ENCODE measurements around the gene AFF3.

DNA sequence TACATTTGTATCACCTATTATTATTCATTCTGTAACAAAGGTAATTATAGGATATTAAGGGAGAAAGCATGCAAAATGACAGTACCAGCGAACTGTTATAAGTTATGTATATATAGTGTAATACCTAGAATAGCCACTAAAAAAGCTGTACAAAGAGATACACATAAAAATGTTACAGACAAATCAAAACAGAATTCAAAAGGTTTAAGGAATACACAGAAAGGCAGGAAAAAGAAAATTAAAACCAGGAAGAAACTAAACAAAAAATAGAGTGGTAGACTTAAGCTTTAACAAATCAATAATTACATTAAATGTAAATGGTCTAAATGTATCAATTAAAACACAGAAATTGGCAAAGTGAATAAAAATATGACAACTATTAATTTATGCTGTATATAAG is 476.1 kb downstream of the AFF3 start:
- no peak for TF ChIP-seq EZH2 (IDR thresholded peaks at IDR 0.05; ENCODE audit: borderline replicate concordance)
- TF ChIP-seq, protein P1, sequence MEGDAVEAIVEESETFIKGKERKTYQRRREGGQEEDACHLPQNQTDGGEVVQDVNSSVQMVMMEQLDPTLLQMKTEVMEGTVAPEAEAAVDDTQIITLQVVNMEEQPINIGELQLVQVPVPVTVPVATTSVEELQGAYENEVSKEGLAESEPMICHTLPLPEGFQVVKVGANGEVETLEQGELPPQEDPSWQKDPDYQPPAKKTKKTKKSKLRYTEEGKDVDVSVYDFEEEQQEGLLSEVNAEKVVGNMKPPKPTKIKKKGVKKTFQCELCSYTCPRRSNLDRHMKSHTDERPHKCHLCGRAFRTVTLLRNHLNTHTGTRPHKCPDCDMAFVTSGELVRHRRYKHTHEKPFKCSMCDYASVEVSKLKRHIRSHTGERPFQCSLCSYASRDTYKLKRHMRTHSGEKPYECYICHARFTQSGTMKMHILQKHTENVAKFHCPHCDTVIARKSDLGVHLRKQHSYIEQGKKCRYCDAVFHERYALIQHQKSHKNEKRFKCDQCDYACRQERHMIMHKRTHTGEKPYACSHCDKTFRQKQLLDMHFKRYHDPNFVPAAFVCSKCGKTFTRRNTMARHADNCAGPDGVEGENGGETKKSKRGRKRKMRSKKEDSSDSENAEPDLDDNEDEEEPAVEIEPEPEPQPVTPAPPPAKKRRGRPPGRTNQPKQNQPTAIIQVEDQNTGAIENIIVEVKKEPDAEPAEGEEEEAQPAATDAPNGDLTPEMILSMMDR (IDR thresholded peaks at IDR 0.05; ENCODE audit: poor library complexity) = no peak
- TF ChIP-seq EZH2phosphoT487 (IDR thresholded peaks at IDR 0.05; ENCODE audit: low read depth, severe bottlenecking, unreplicated experiment) = no peak

Measured in hepatocyte (in vitro differentiated cells).